HG03196 (cell line): ENCODE results near the gene CHEK2.
"Not testable (repeated sequence)": the region's sequence is repeated elsewhere in the genome, so short reads cannot be mapped to it uniquely, and the experiment has no call there.

ENCODE experiments used
- ATAC-seq: cut with Tn5 transposase; IDR thresholded peaks from one replicate; pipeline ENCODE4 v1.9.1; 2021; ENCODE audit not compliant: unreplicated experiment

The CHEK2 gene

DNA sequence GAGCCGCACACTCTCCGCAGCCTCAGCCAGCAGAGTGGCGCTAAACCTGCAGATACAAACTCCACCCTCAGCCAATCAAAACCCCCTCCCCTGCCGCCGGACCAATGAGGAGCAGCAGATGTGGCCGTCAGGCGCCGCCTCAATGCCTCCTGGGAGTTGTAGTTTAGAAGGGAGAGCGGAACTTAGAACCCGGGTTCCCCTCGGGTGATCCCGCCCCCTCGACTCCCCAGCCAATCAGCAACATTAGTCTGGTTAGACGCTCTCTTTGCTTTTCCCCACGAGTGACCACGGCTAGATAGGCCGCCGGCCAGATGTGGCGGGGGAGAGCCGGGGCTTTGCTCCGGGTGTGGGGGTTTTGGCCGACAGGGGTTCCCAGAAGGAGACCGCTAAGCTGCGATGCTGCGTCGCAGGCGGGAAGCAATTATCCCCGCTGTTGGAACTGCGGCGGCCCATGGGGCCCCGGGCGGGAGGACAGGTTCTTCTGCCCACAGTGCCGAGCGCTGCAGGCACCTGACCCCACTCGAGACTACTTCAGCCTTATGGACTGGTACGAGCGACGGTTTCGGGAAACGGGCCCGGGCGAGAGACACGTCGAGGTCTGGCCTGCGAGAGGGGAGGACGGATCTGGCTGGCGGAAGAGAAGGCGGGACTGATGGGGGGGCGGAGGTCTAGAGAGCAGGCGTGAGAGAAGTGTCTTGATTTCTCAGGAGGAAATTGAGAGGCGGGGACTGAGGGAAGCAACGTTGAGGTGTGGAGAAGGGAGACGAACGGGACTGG is at the start of gene CHEK2, which contains the start of gene HSCB:
Gene CHEK2, minus strand, starts transcription at position 36 of the 777 bp plus-strand sequence. CDS start 7,099 bp downstream, outside the sequence.
Gene HSCB, plus strand, starts transcription at position 255 of the 777 bp plus-strand sequence. Its CDS starts 57 bp downstream, at position 312.
- ATAC-seq = peak; percentile 85

DNA sequence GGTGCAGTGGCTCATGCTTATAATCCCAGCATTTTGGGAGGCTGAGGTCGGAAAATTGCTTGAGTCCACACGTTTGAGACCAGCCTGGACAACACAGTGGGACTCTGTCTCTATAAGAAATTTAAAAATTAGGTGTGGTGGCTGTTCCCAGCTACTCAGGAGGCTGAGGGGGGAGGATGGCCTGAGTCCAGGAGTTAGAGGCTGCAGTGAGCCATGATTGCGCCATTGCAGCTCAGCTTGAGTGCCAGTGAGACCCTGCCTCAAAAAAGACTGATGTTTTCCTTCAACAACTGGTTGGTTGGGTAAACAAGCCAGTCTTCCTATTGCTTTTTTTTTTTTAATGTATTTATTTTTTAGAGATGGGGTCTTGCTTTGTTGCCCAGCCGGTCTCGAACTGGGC is 49.5 kb upstream of the CHEK2 start:
- no peak for ATAC-seq

GRCh38 chr22:28788601-28789000 is 47.0 kb upstream of the CHEK2 start:
- ATAC-seq = no peak

DNA sequence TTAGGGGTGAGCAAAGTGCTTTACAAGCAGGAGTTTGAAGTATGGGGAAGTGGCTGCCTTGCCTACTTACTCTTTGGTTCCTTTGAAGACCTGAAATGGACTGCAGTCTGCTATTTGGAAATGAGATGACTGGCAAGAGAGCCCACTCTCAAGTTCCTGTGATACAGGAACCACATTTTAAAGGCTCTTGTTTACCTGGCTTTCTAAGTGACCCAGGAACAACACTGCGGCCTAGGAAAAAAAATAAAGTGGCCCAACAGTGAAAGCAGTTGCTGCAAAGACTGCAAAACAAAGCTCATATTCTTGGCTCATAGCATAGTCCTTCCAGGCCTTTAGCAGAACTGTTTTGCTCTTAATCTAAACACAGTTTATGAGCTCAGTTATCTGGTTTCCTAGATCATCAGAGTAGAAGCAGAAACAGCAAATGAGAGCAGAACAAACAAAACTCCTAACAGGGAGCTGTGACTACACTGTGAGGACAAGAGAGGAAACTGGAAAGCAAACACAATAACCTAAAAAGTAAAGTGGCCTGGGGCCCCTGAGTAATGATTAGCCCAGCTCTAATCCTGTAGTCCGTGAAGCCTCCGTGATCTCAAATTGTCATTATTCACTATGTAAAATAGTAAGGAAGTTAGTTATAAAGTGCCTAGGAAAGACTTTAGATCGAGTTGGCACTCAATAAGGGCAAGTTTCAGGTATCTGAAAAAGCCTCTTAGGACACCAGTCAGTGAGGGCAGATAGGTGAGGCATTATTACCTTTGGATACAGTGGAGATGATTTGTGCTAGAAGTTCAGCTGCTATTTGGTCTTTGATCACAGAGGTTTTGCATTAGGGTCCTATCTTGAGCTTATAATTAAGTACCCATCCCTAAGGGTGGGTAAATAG is 42.4 kb upstream of the CHEK2 start:
- ATAC-seq = no peak

- ATAC-seq = no peak
These were observed 38.7 kb upstream of the CHEK2 start for GRCh38 chr22:28780296-28780695.

DNA sequence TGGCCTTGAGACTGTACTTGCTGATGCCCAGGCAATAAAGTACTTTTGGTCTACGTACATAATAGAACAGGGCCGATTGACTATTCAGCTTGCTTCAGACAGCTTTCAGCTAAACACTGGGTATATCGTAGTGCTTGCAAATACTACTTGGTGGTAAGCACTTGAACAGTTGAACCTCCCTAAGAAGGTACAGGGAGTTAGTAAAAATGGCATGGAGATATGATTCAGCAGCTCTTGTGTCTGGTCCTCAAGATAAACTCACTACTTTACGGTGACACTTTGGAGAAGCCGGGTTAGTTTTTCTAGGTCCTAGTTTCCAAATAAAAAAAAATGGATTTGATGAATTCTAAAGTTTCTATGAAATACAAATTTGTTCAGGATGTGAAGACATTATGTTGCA is 38.2 kb upstream of the CHEK2 start:
- ATAC-seq = no peak

DNA sequence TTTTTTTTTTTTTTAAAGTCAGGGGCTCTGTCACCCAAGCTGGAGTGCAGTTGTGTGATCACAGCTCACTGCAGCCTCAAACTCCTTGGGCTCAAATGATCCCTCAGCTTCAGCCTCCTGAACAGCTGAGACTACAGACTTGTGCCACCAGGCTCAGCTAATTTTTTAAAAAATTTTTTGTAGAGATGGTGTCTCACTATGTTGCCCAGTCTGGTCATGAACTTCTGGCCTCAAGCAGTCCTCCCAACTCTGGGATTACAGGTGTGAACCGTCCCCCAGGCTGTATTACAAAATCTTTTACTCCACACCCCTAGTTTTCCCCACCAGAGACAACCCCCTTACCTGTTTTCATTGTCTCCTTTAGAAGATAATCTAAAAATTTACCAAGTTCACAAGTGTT is 32.8 kb upstream of the CHEK2 start:
- no peak for ATAC-seq

GRCh38 chr22:28773461-28773867 is 31.8 kb upstream of the CHEK2 start:
- peak; percentile 19 for ATAC-seq

DNA sequence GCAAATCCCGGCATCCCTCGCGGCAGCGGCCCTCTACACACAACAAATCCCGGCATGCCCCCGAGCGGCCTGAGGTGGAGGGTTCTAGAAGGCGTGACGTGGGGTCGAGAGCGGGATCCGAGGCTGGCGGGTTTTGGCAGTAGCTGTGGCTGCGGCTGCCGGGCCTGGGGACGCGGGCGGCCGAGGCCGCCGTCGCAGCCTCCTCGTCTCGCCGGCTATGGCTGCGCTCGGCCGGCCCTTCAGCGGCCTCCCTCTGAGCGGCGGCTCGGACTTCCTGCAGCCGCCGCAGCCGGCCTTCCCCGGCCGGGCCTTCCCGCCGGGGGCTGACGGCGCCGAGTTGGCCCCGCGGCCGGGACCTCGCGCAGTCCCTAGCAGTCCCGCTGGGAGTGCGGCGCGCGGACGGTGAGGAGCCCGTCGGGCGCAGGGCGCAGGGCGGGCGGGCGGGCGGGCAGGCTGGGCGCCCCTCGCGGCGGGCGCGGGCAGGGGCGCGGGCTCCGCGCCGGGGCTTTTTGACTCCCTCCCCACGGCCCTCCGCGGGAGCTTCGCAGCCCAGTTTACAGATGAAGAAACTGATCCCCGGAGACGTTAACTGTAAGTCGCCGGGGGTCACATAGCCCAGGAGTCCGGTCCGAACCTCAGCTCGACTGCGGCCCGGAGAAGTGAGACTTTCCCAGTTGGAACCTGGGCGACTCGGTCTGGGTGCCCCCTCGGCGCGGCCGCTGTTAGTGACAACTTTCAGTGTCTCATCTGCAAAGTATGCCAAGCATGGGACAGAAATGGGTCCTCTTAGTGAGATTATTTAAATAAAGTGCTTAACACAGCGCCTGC is 31.2 kb upstream of the CHEK2 start, which contains the start of gene CCDC117:
Gene CCDC117, plus strand, starts transcription at position 63 of the 828 bp plus-strand sequence. Its CDS starts 155 bp downstream, at position 218.
- ATAC-seq = peak; percentile 85

- no peak for ATAC-seq
These were observed 29.7 kb upstream of the CHEK2 start for GRCh38 chr22:28771195-28771791.

GRCh38 chr22:28769394-28770085 is 27.9 kb upstream of the CHEK2 start:
- ATAC-seq = no peak

GRCh38 chr22:28768701-28769393 is 27.2 kb upstream of the CHEK2 start:
- no peak for ATAC-seq

DNA sequence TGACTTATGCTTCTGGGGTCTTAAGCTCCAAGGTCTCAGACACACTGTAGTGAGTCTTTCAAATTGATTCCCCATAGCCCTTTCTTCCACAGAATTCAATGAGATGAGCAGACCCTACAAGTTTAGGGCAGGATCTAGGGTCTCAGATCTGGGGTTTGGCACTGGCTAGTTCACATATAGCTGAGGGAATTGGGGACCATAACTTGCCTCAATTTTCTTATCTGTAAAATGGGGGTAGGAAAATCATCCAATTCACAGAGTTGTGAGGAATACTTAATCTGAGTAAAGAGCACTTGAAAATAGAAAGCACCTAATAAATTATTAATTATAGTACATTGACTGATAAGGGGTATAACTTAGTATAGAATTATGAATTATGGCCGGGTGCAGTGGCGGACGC is 25.0 kb upstream of the CHEK2 start:
- no peak for ATAC-seq

GRCh38 chr22:28762000-28762399 is 20.4 kb upstream of the CHEK2 start:
- not testable (repeated sequence) for ATAC-seq

DNA sequence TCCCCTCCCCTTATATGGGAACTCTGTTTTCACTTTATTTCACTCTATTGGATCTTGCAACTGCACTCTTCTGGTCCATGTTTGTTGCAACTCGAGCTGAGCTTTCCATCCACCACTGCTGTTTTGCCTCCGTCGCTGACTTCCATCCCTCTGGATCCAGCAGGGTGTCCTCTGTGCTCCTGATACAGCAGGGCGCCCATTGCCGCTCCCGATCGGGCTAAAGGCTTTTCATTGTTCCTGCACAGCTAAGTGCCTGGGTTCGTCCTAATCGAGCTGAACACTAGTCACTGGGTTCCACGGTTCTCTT is 19.8 kb upstream of the CHEK2 start:
- ATAC-seq = no peak

DNA sequence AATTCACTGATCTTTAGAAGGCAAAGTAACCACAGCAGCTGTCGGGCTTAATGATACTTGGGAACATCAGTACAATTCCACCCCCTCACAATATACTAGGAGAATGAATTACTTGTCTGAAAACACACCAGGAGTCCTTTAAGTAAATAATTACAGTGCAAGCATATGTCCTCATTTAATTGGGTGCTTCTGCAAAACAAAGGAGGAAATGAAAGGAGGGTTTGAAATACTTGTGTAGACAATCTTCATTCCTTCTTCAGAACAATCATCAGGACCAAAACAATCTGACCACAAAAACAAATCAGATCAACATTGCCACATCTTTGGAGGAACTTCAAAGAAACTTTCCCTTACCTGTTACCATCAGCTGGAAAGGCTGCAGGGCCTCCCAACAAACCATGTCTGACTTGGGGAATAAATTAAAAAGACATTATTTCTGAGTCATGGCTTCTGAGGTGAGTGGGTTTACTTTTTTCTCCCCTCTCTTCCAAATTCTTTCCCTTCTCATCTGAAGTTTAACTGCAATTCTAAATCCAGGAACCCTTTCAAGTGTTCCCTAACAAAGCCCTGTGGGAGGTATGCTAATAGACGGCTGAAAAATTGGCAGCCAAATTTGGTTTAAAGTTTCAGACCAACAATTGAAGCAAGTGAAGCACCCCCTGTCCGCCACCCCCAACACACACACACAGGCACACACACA is 18.4 kb upstream of the CHEK2 start:
- no peak for ATAC-seq

GRCh38 chr22:28754512-28754911 is 12.9 kb upstream of the CHEK2 start:
- not testable (repeated sequence) for ATAC-seq

GRCh38 chr22:28750471-28750881 is 8.9 kb upstream of the CHEK2 start:
- ATAC-seq = no peak

GRCh38 chr22:28743852-28744251 is 2.2 kb upstream of the CHEK2 start:
- no peak for ATAC-seq
